Loucy (cell line): Measurements from ENCODE around the gene RXRG.

Source experiments
- H2AFZ ChIP-seq: fragments of 200-600 bp; sonication (generic); 2 replicates; pipeline ENCODE4 v1.6.0; 2016; ENCODE audit warnings: antibody characterized with exemption, mild to moderate bottlenecking, low read length, moderate library complexity
- H3F3A ChIP-seq: fragments of 200-600 bp; 2 replicates; pipeline ENCODE4 v1.6.0; 2016; ENCODE audit warnings: antibody characterized with exemption, low read depth, mild to moderate bottlenecking
- H3K27me3 ChIP-seq: fragments of 200-600 bp; sonication (generic); 2 replicates; pipeline ENCODE4 v1.6.1; 2014; ENCODE audit warnings: low read length, mild to moderate bottlenecking; ENCODE audit not compliant: insufficient read depth, poor library complexity, severe bottlenecking
- H3K36me3 ChIP-seq: fragments of 200-600 bp; sonication (generic); 2 replicates; pipeline ENCODE4 v1.6.1; 2016; ENCODE audit warnings: low read length; ENCODE audit not compliant: insufficient read depth
- H3K4me1 ChIP-seq: fragments of 200-600 bp; sonication (generic); 2 replicates; pipeline ENCODE4 v1.5.1; 2014; ENCODE audit warnings: low read length, mild to moderate bottlenecking; ENCODE audit not compliant: insufficient read depth, poor library complexity, severe bottlenecking
- H3K4me2 ChIP-seq: fragments of 200-600 bp; sonication (generic); 2 replicates; pipeline ENCODE4 v1.6.0; 2014; ENCODE audit warnings: antibody characterized with exemption, low read length, low read depth, mild to moderate bottlenecking; ENCODE audit not compliant: poor library complexity, severe bottlenecking
- H3K4me3 ChIP-seq: fragments of 200-600 bp; sonication (generic); 2 replicates; pipeline ENCODE4 v1.5.1; 2014; ENCODE audit warnings: low read length, mild to moderate bottlenecking, mixed read lengths; ENCODE audit not compliant: poor library complexity, severe bottlenecking
- H3K79me2 ChIP-seq: fragments of 200-600 bp; sonication (generic); 2 replicates; pipeline ENCODE4 v1.6.1; 2014; ENCODE audit warnings: low read length; ENCODE audit not compliant: insufficient read depth
- H3K9ac ChIP-seq: fragments of 200-600 bp; sonication (generic); 2 replicates; pipeline ENCODE4 v1.6.0; 2014; ENCODE audit warnings: mild to moderate bottlenecking, low read depth, low read length, moderate library complexity; ENCODE audit not compliant: poor library complexity, severe bottlenecking
- H3K9me2 ChIP-seq: fragments of 200-600 bp; sonication (generic); replicated peaks from 2 replicates; pipeline ENCODE4 v1.6.1; 2016; ENCODE audit warnings: low read depth, low read length, mixed read lengths
- H3K9me3 ChIP-seq: fragments of 200-600 bp; sonication (generic); 2 replicates; pipeline ENCODE4 v1.6.1; 2014; ENCODE audit warnings: mild to moderate bottlenecking, antibody characterized with exemption, low read length, low read depth; ENCODE audit not compliant: insufficient read depth
- H4K20me1 ChIP-seq: fragments of 200-600 bp; sonication (generic); 2 replicates; pipeline ENCODE4 v1.6.0; 2014; ENCODE audit warnings: antibody characterized with exemption, low read length, mild to moderate bottlenecking; ENCODE audit not compliant: insufficient read depth, poor library complexity, severe bottlenecking
- CTCF ChIP-seq: fragments of 200-600 bp; sonication (generic); conservative IDR thresholded peaks from 2 replicates; pipeline ENCODE4 v1.5.1; 2014; ENCODE audit warnings: mild to moderate bottlenecking, antibody characterized with exemption, low read length
- EZH2phosphoT487 ChIP-seq: fragments of 200-600 bp; IDR thresholded peaks from 2 replicates; pipeline ENCODE4 v1.6.1; 2018; ENCODE audit warnings: antibody characterized with exemption, mild to moderate bottlenecking, moderate library complexity, borderline replicate concordance

RXRG gene

GRCh38 chr1:165452336-165453130 is 7.6 kb upstream of the RXRG start:
- H3K9me2 ChIP-seq, result no peaks in the 10 kb centered on the region
- H3K79me2 ChIP-seq, result no peaks in the 10 kb centered on the region
- H3K9ac ChIP-seq, result no peak overlapping the region
- no peak overlapping the region for H3K4me3 ChIP-seq
- no peaks in the 10 kb centered on the region for H3F3A ChIP-seq
- no peak for TF ChIP-seq EZH2phosphoT487
- no peak for TF ChIP-seq CTCF
- H4K20me1 ChIP-seq, result no peaks in the 10 kb centered on the region
- no peaks in the 10 kb centered on the region for H3K27me3 ChIP-seq
- no peaks in the 10 kb centered on the region for H3K9me3 ChIP-seq
- no peak overlapping the region for H3K4me2 ChIP-seq
- H3K36me3 ChIP-seq, result no peaks in the 10 kb centered on the region
- no peak overlapping the region for H2AFZ ChIP-seq
- no peaks in the 10 kb centered on the region for H3K4me1 ChIP-seq

GRCh38 chr1:165451691-165452090 is 6.8 kb upstream of the RXRG start:
- Histone ChIP-seq H3F3A (no peaks in the 10 kb centered on the region), H3K4me2 (no peak overlapping the region), H3K4me1 (no peaks in the 10 kb centered on the region), H3K36me3 (no peaks in the 10 kb centered on the region), H4K20me1 (no peaks in the 10 kb centered on the region), H2AFZ (no peak overlapping the region), H3K27me3 (no peaks in the 10 kb centered on the region), H3K4me3 (no peak overlapping the region), H3K9me3 (no peaks in the 10 kb centered on the region), H3K79me2 (no peaks in the 10 kb centered on the region), H3K9ac (no peak overlapping the region), H3K9me2 (no peaks in the 10 kb centered on the region)
- TF ChIP-seq CTCF (no peak), EZH2phosphoT487 (no peak)

GRCh38 chr1:165449131-165449530 is 4.2 kb upstream of the RXRG start:
- H3F3A ChIP-seq, result no peaks in the 10 kb centered on the region
- no peak overlapping the region for H3K4me3 ChIP-seq
- H3K27me3 ChIP-seq, result no peaks in the 10 kb centered on the region
- H3K79me2 ChIP-seq, result no peaks in the 10 kb centered on the region
- no peaks in the 10 kb centered on the region for H3K4me1 ChIP-seq
- H3K9ac ChIP-seq, result no peak overlapping the region
- TF ChIP-seq EZH2phosphoT487 (no peak), CTCF (no peak)
- no peak overlapping the region for H2AFZ ChIP-seq
- no peak overlapping the region for H3K4me2 ChIP-seq
- no peaks in the 10 kb centered on the region for H3K9me2 ChIP-seq
- no peaks in the 10 kb centered on the region for H4K20me1 ChIP-seq
- H3K36me3 ChIP-seq, result no peaks in the 10 kb centered on the region
- no peaks in the 10 kb centered on the region for H3K9me3 ChIP-seq
